ENCODE measurements around the gene SLC49A4. TPM values are rescaled to one million over a fixed set of nuclear protein-coding genes. Genes with fewer than 3 reads are reported as not detected.

The SLC49A4 gene
- total RNA-seq, 1 donor from 2014 or later = 18.0 TPM

DNA sequence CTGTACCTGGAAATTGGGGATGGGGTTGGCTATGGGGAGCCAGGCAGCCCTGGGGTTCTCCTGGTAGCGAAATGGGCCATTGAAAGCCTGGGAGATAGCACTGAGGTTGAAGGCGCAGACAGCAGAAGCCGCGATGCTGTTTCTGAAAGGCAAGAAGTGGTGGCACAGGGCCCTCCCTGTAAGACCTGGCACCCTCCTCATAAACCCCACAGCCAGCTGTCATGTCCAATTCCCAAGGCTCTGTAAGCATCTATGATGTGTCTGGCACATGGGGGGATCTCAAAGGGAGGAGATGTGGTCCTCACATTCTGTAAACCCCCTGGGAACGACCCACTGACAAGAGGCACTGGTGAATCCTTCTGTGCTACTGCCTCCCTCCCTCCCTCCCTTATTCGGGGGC is 128.7 kb downstream of the SLC49A4 start:
- Histone ChIP-seq H3K4me1 (ENCODE audit: insufficient read depth, low read length) (no peaks in the 10 kb centered on the region), H3K4me3 (ENCODE audit: insufficient read depth, low read depth, low read length) (no peak overlapping the region), H2AFZ (ENCODE audit: low read depth, low read length) (no peak overlapping the region), H3K79me2 (ENCODE audit: insufficient read depth, low read length) (no peaks in the 10 kb centered on the region), H3K9me3 (ENCODE audit: insufficient read depth, low read depth, low read length) (no peaks in the 10 kb centered on the region), H4K20me1 (ENCODE audit: insufficient read depth, low read length) (no peaks in the 10 kb centered on the region), H3K4me2 (ENCODE audit: low read length) (no peak overlapping the region), H3K27ac (ENCODE audit: low read depth, low read length) (no peak overlapping the region), H3K36me3 (ENCODE audit: insufficient read depth, low read length) (no peaks in the 10 kb centered on the region), H3K27me3 (ENCODE audit: insufficient read depth, low read length) (peaks cover 22% of the 10 kb centered on the region), H3K9ac (ENCODE audit: low read length) (no peak overlapping the region)
- Mint-ChIP-seq H3K27ac (ENCODE audit: unreplicated experiment) (no peak overlapping the region), H3K9me3 (ENCODE audit: unreplicated experiment) (peaks cover 3% of the 10 kb centered on the region), H3K27me3 (ENCODE audit: low read depth, unreplicated experiment) (peaks cover 32% of the 10 kb centered on the region), H3K36me3 (ENCODE audit: low read depth, unreplicated experiment) (no peaks in the 10 kb centered on the region), H3K4me3 (ENCODE audit: unreplicated experiment) (no peak overlapping the region), H3K4me1 (ENCODE audit: low read depth, unreplicated experiment) (no peaks in the 10 kb centered on the region)
- TF ChIP-seq, protein P1, sequence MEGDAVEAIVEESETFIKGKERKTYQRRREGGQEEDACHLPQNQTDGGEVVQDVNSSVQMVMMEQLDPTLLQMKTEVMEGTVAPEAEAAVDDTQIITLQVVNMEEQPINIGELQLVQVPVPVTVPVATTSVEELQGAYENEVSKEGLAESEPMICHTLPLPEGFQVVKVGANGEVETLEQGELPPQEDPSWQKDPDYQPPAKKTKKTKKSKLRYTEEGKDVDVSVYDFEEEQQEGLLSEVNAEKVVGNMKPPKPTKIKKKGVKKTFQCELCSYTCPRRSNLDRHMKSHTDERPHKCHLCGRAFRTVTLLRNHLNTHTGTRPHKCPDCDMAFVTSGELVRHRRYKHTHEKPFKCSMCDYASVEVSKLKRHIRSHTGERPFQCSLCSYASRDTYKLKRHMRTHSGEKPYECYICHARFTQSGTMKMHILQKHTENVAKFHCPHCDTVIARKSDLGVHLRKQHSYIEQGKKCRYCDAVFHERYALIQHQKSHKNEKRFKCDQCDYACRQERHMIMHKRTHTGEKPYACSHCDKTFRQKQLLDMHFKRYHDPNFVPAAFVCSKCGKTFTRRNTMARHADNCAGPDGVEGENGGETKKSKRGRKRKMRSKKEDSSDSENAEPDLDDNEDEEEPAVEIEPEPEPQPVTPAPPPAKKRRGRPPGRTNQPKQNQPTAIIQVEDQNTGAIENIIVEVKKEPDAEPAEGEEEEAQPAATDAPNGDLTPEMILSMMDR (IDR thresholded peaks at IDR 0.05; ENCODE audit: insufficient read depth, low read depth, low read length) = no peak
- no peak for TF ChIP-seq EZH2 (IDR thresholded peaks at IDR 0.05; ENCODE audit: insufficient read depth, low read length)
- no peak for FAIRE-seq
- no peak for DNase-seq (ENCODE audit: low read depth)

DNA sequence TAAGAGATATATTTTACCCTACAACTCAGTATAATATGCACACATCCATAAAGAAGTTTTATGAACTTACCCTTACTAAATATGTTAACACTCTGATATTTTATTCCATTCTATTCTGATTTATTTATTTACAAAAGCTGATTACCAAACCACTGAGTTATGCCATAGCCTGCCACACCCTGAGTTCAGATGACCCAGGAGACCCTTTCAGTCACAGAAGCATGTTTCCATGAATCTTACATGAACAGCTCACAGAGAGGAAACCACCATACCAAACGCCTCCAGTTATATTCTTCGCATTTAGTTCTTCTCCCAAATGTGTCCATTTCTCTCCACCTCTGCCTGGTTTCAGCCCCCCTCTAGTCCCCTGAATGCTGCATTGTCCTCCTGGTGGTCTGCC is 129.2 kb downstream of the SLC49A4 start:
- TF ChIP-seq, protein P1 (IDR thresholded peaks at IDR 0.05; ENCODE audit: insufficient read depth, low read depth, low read length) = no peak
- TF ChIP-seq EZH2 (IDR thresholded peaks at IDR 0.05; ENCODE audit: insufficient read depth, low read length) = no peak
- peaks cover 3% of the 10 kb centered on the region for H3K9me3 Mint-ChIP-seq (ENCODE audit: unreplicated experiment)
- no peak overlapping the region for H2AFZ ChIP-seq (ENCODE audit: low read depth, low read length)
- peaks cover 34% of the 10 kb centered on the region for H3K27me3 Mint-ChIP-seq (ENCODE audit: low read depth, unreplicated experiment)
- no peaks in the 10 kb centered on the region for H3K4me1 ChIP-seq (ENCODE audit: insufficient read depth, low read length)
- H3K4me3 Mint-ChIP-seq (ENCODE audit: unreplicated experiment) = no peak overlapping the region
- no peak overlapping the region for H3K27ac Mint-ChIP-seq (ENCODE audit: unreplicated experiment)
- no peaks in the 10 kb centered on the region for H3K36me3 Mint-ChIP-seq (ENCODE audit: low read depth, unreplicated experiment)
- H3K27me3 ChIP-seq (ENCODE audit: insufficient read depth, low read length) = peaks cover 24% of the 10 kb centered on the region
- H3K27ac ChIP-seq (ENCODE audit: low read depth, low read length) = no peak overlapping the region
- no peaks in the 10 kb centered on the region for H3K4me1 Mint-ChIP-seq (ENCODE audit: low read depth, unreplicated experiment)
- no peak for FAIRE-seq
- no peaks in the 10 kb centered on the region for H3K9me3 ChIP-seq (ENCODE audit: insufficient read depth, low read depth, low read length)
- no peak overlapping the region for H3K4me2 ChIP-seq (ENCODE audit: low read length)
- DNase-seq (ENCODE audit: low read depth) = no peak
- no peaks in the 10 kb centered on the region for H3K79me2 ChIP-seq (ENCODE audit: insufficient read depth, low read length)
- H3K4me3 ChIP-seq (ENCODE audit: insufficient read depth, low read depth, low read length) = no peak overlapping the region
- H4K20me1 ChIP-seq (ENCODE audit: insufficient read depth, low read length) = no peaks in the 10 kb centered on the region
- H3K9ac ChIP-seq (ENCODE audit: low read length) = no peak overlapping the region
- no peaks in the 10 kb centered on the region for H3K36me3 ChIP-seq (ENCODE audit: insufficient read depth, low read length)

DNA sequence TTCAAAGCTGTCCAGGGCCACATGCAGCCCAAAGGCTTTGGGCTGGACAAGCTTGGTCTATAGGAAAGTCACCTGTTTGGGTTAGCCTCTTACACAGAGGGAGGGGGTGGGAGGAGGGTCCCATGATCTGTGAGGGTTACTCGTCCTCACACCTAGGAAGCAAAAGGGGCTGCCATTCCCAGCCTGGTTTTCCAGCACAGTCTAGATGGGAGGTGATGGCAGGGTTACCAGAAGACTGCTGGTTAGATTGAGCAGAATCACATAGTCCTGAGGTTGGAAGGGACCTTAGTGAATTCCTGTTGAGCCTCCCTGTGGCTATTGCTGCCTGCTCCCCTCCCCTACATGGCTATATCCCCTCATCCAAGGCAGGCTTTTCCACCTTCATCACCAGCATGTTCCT is 130.9 kb downstream of the SLC49A4 start:
- Histone ChIP-seq H3K4me1 (ENCODE audit: insufficient read depth, low read length) (no peaks in the 10 kb centered on the region), H3K27ac (ENCODE audit: low read depth, low read length) (no peak overlapping the region), H3K9me3 (ENCODE audit: insufficient read depth, low read depth, low read length) (no peaks in the 10 kb centered on the region), H3K9ac (ENCODE audit: low read length) (no peak overlapping the region), H3K27me3 (ENCODE audit: insufficient read depth, low read length) (peaks cover 32% of the 10 kb centered on the region), H2AFZ (ENCODE audit: low read depth, low read length) (no peak overlapping the region), H3K79me2 (ENCODE audit: insufficient read depth, low read length) (no peaks in the 10 kb centered on the region), H4K20me1 (ENCODE audit: insufficient read depth, low read length) (no peaks in the 10 kb centered on the region), H3K4me2 (ENCODE audit: low read length) (no peak overlapping the region), H3K4me3 (ENCODE audit: insufficient read depth, low read depth, low read length) (no peak overlapping the region), H3K36me3 (ENCODE audit: insufficient read depth, low read length) (no peaks in the 10 kb centered on the region)
- Mint-ChIP-seq H3K27ac (ENCODE audit: unreplicated experiment) (no peak overlapping the region), H3K27me3 (ENCODE audit: low read depth, unreplicated experiment) (peaks cover 31% of the 10 kb centered on the region), H3K36me3 (ENCODE audit: low read depth, unreplicated experiment) (no peaks in the 10 kb centered on the region), H3K4me1 (ENCODE audit: low read depth, unreplicated experiment) (no peaks in the 10 kb centered on the region), H3K9me3 (ENCODE audit: unreplicated experiment) (no peaks in the 10 kb centered on the region), H3K4me3 (ENCODE audit: unreplicated experiment) (no peak overlapping the region)
- no peak for FAIRE-seq
- no peak for TF ChIP-seq EZH2 (IDR thresholded peaks at IDR 0.05; ENCODE audit: insufficient read depth, low read length)
- TF ChIP-seq, protein P1 (IDR thresholded peaks at IDR 0.05; ENCODE audit: insufficient read depth, low read depth, low read length) = no peak
- DNase-seq (ENCODE audit: low read depth) = no peak
